Panc1 (cell line): ENCODE data around the gene BRINP3. TPM values are rescaled to one million over a fixed set of nuclear protein-coding genes. Genes with fewer than 3 reads are reported as not detected.

Source experiments
- ATAC-seq: fragments of 200-7000 bp; cut with Tn5 transposase; 2 replicates; pipeline ENCODE4 v1.9.1; 2020; ENCODE audit warnings: mild to moderate bottlenecking, moderate library complexity
- BruUV-seq: library from RNA; stranded (reverse); fragments of 400-500 nt; replicated peaks from 2 replicates; lab custom pipeline; 2021; lab: Mats Ljungman, UMichigan
- CTCF ChIA-PET: fragments of 300-600 bp; sonication (Branson Sonifier 250); formaldehyde crosslinking; loops from one replicate; lab custom pipeline; 2022; ENCODE audit warnings: antibody characterized with exemption; lab: Charles Lee
- POLR2A ChIA-PET: fragments of 300-600 bp; sonication (Branson Sonifier 250); formaldehyde crosslinking; loops from one replicate; lab custom pipeline; 2022; ENCODE audit warnings: antibody characterized with exemption; lab: Charles Lee
- DNase-seq: peaks from one replicate; pipeline ENCODE4 v3.0.0-alpha.2; 2010; ENCODE audit warnings: low read depth, low spot score
- H3K27ac ChIP-seq: 2 replicates; pipeline ENCODE4 v1.5.1; 2011; ENCODE audit warnings: mild to moderate bottlenecking, low read length, inconsistent platforms
- H3K27me3 ChIP-seq: fragments of 200-500 bp; sonication (Bioruptor generic); 2 replicates; pipeline ENCODE4 v1.6.0; 2014; ENCODE audit warnings: low read length, inconsistent platforms; ENCODE audit not compliant: control insufficient read depth, insufficient read depth
- H3K36me3 ChIP-seq: fragments of 200-500 bp; sonication (Bioruptor generic); 2 replicates; pipeline ENCODE4 v1.5.1; 2014; ENCODE audit warnings: inconsistent platforms, mild to moderate bottlenecking, low read length, moderate library complexity; ENCODE audit not compliant: control insufficient read depth, insufficient read depth
- H3K4me1 ChIP-seq: 2 replicates; pipeline ENCODE4 v1.5.1; 2011; ENCODE audit warnings: inconsistent platforms, mild to moderate bottlenecking, low read length, moderate library complexity; ENCODE audit not compliant: control insufficient read depth, insufficient read depth
- H3K4me3 ChIP-seq, 2 experiments: 2 replicates each; pipeline ENCODE4 v1.5.1; 2011 to 2012; ENCODE audit warnings: low read depth in 2 of 2, low read length in 2 of 2, mild to moderate bottlenecking in 2 of 2, inconsistent platforms in 1 of 2, moderate library complexity in 1 of 2
- H3K9me3 ChIP-seq: fragments of 200-500 bp; sonication (Bioruptor generic); 2 replicates; pipeline ENCODE4 v1.5.1; 2014; ENCODE audit warnings: low read depth, mild to moderate bottlenecking, inconsistent platforms, low read length, moderate library complexity; ENCODE audit not compliant: control insufficient read depth, insufficient read depth
- POLR2AphosphoS5 ChIP-seq: IDR thresholded peaks from 2 replicates; pipeline ENCODE4 v1.6.1; 2012; ENCODE audit warnings: mild to moderate bottlenecking, low read depth, low read length, moderate library complexity
- SIN3A ChIP-seq: IDR thresholded peaks from 2 replicates; pipeline ENCODE4 v1.6.1; 2012; ENCODE audit warnings: low read depth, mild to moderate bottlenecking, low read length, moderate library complexity, borderline replicate concordance; ENCODE audit not compliant: insufficient read depth
- TCF7L2 ChIP-seq: IDR thresholded peaks from 2 replicates; pipeline ENCODE4 v1.6.1; 2011; ENCODE audit warnings: mild to moderate bottlenecking, low read depth, low read length, inconsistent platforms
- in situ Hi-C: cut with HindIII; loops from 2 replicates; pipeline ENCODE4 v1.10.0; 2016; ENCODE audit warnings: low sequenced_read_pairs, low pct_unique_long_range_greater_than_20kb
- intact Hi-C: fragments of 100-400 bp; cut with micrococcal nuclease; formaldehyde crosslinking; loops from one replicate; pipeline ENCODE4 v1.10.0; 2022; ENCODE audit not compliant: unreplicated experiment
- total RNA-seq: library from RNA; stranded (reverse); gene quantifications from one replicate; pipeline ENCODE4 v1.2.1, GENCODE V29; 2021; ENCODE audit not compliant: unreplicated experiment
- TF ChIP-seq, protein P1 (sequence below): fragments of 450-650 bp; IDR thresholded peaks from 2 replicates; pipeline ENCODE4 v1.5.1; 2017; ENCODE audit warnings: mild to moderate bottlenecking
- TF ChIP-seq, protein P2 (sequence below), 2 experiments: IDR thresholded peaks; 2 replicates each; pipeline ENCODE4 v1.6.1; 2011 to 2012; ENCODE audit warnings: low read depth in 2 of 2, control low read depth in 1 of 2, low read length in 1 of 2, mild to moderate bottlenecking in 1 of 2, moderate library complexity in 1 of 2; ENCODE audit not compliant: insufficient read depth in 1 of 2

The BRINP3 gene
- total RNA-seq, 1 experiment from 2014 or later: 1.0 TPM

DNA sequence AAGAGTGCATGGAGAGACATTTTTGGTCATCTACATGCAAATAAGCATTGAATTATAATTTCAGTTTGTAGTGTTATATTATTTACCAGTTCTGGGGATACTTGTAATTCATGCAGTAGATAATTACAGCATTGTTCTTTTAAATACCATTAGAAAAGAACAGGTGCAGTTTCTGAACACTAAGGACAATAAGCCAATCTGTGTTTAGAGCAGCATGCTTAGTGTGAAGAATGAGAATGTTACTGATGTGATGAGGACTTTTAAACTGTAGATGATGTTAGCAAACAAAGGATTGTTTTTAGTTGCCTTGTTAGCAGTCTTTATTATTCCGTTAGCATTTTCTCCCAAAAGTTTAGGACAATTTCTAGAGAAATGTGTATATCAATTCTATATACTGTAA lies 348.3 kb downstream of the BRINP3 start:
- Histone ChIP-seq H3K4me3 (no peak overlapping the region), H3K4me1 (no peaks in the 10 kb centered on the region), H3K9me3 (no peaks in the 10 kb centered on the region), H3K27me3 (no peaks in the 10 kb centered on the region), H3K27ac (no peak overlapping the region), H3K36me3 (no peaks in the 10 kb centered on the region)
- ChIA-PET POLR2A (no interaction called here), CTCF (no interaction called here)
- intact Hi-C loops (no loop called here), in situ Hi-C loops (no loop called here)
- ATAC-seq (no peak), DNase-seq (no peak)
- no peak for TF ChIP-seq SIN3A
- no peak for TF ChIP-seq TCF7L2
- TF ChIP-seq, protein P1, sequence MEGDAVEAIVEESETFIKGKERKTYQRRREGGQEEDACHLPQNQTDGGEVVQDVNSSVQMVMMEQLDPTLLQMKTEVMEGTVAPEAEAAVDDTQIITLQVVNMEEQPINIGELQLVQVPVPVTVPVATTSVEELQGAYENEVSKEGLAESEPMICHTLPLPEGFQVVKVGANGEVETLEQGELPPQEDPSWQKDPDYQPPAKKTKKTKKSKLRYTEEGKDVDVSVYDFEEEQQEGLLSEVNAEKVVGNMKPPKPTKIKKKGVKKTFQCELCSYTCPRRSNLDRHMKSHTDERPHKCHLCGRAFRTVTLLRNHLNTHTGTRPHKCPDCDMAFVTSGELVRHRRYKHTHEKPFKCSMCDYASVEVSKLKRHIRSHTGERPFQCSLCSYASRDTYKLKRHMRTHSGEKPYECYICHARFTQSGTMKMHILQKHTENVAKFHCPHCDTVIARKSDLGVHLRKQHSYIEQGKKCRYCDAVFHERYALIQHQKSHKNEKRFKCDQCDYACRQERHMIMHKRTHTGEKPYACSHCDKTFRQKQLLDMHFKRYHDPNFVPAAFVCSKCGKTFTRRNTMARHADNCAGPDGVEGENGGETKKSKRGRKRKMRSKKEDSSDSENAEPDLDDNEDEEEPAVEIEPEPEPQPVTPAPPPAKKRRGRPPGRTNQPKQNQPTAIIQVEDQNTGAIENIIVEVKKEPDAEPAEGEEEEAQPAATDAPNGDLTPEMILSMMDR: no peak
- TF ChIP-seq, protein P2, sequence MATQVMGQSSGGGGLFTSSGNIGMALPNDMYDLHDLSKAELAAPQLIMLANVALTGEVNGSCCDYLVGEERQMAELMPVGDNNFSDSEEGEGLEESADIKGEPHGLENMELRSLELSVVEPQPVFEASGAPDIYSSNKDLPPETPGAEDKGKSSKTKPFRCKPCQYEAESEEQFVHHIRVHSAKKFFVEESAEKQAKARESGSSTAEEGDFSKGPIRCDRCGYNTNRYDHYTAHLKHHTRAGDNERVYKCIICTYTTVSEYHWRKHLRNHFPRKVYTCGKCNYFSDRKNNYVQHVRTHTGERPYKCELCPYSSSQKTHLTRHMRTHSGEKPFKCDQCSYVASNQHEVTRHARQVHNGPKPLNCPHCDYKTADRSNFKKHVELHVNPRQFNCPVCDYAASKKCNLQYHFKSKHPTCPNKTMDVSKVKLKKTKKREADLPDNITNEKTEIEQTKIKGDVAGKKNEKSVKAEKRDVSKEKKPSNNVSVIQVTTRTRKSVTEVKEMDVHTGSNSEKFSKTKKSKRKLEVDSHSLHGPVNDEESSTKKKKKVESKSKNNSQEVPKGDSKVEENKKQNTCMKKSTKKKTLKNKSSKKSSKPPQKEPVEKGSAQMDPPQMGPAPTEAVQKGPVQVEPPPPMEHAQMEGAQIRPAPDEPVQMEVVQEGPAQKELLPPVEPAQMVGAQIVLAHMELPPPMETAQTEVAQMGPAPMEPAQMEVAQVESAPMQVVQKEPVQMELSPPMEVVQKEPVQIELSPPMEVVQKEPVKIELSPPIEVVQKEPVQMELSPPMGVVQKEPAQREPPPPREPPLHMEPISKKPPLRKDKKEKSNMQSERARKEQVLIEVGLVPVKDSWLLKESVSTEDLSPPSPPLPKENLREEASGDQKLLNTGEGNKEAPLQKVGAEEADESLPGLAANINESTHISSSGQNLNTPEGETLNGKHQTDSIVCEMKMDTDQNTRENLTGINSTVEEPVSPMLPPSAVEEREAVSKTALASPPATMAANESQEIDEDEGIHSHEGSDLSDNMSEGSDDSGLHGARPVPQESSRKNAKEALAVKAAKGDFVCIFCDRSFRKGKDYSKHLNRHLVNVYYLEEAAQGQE (IDR thresholded peaks at IDR 0.05; ENCODE audit: insufficient read depth in 1 of 2, low read depth in 2 of 2, low read length in 1 of 2): no peak
- no peak for TF ChIP-seq POLR2AphosphoS5
- BruUV-seq: no TSS peak

DNA sequence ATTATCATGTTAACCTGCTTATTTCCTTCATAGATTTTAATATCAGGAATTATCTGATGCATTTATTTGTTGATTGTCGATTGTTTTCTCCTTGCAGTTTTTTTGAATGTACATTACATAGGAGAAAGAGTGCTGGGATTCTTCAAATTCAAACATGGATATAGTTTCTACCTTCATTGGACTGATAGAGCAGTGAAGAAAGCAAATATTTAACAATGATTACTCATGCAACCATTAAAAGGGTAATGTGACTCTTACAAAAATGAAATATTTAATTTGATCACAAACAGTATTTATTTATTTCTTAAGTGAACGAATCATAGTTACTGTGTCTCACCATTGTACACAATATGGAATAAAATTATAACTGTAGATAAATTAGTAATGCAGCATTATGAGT lies 350.9 kb downstream of the BRINP3 start:
- no peak for TF ChIP-seq TCF7L2
- TF ChIP-seq, protein P1: no peak
- TF ChIP-seq POLR2AphosphoS5: no peak
- TF ChIP-seq, protein P2 (IDR thresholded peaks at IDR 0.05; ENCODE audit: insufficient read depth in 1 of 2, low read depth in 2 of 2, low read length in 1 of 2): no peak
- TF ChIP-seq SIN3A: no peak
- no peaks in the 10 kb centered on the region for H3K27me3 ChIP-seq
- H3K36me3 ChIP-seq: no peaks in the 10 kb centered on the region
- H3K4me3 ChIP-seq: no peak overlapping the region
- BruUV-seq: no TSS peak
- POLR2A ChIA-PET: no interaction called here
- ATAC-seq: no peak
- no peak overlapping the region for H3K27ac ChIP-seq
- H3K9me3 ChIP-seq: no peaks in the 10 kb centered on the region
- CTCF ChIA-PET: no interaction called here
- in situ Hi-C loops: no loop called here
- H3K4me1 ChIP-seq: no peaks in the 10 kb centered on the region
- DNase-seq: no peak
- intact Hi-C loops: no loop called here
